Stimulated activated CD4-positive, alpha-beta T cell treated with anti-CD3 and anti-CD28 coated beads, Interleukin-4, amount 100 ng/mL, for 24 hours (primary cell): ENCODE results near the gene CKB.

ENCODE experiments used
- DNase-seq: peaks from one replicate; pipeline ENCODE4 v3.0.0-alpha.2; 2020

CKB gene

DNA sequence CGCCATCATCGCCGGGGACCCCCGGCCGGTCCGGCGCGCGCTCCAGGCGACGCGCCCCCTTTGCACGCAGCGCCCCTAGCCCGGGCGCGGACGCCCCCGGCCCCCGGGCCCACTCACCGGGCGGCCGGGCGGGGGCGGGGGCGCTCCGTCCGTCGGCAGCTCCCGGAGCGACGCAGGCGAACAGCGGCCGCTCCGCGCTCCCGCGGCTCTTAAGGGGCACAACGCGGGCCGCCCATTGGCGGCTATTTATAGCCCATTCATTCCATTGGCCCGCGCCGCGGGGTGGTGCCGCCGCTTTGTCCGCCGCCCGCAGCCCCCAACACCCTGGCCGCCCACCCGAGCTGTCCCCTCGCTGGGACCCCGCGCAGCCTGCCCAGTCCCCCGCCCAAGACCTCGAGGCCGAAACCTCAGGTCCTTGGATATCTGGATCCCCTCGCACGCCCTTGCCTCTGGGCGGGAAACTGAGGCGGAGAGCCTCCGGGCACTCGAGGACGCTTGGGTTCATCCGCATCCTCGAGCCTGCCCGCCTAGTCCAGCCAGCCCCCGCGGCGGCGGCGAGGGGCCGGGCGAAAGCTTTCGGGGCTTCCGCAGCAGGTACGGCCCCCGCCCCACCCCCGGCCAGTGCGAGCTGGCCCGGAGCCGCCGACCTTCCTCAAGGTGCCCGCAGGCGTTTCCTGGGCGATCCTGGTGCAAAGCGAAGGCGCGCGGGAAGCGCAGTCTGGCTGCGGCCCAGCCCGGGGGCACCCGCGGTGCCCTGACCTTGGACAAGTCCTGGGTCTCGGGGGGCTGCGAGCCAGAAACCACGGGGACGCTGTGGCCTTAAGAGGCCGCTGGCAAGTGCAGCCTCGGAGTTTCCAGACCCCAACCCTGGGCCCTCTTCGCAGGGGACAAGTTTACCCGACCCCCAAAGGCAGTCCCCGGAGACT lies at the start of gene CKB:
Gene CKB (minus strand): TSS at position 182 of the 926 bp plus-strand sequence. CDS start 337 bp downstream, outside the sequence.
- no peak for DNase-seq

DNA sequence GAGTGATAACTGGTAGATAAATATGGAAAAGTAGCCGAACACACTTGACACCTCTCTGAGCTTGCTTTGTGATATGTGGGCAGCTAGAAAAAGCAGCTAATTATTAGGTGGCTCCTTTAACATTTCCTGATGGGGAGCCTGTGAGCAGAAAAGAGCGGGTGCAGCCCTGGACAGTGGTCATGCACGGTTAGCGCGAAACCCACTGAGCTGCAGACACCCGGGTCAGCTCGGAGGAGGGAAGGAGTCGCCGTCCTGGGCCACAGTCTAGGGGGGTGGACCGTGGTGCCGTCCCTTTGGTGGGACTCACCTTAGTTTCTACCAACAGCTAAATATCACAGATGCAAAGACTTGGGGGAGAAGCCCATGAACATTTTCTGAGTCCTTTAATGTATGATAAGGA lies 46.8 kb upstream of the CKB start:
- DNase-seq = no peak

DNA sequence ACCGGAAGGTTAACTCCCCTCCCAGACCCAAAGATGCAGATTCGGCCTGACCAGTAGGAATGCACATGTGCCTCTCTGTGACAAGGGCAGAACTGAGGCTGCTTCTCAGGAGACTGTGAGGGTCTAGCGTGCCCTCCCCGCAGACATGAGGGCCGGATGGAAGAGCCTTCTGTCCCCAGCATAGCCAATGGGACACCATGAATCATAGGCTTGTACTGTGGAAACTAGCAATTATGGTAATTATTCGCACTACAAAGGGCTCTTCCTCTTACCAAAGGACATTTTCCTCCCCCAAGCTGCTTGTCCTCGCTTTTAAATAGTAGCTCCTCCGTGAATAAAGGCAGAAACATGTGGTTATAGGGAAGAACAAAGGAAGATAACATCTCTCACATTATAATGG lies 46.3 kb upstream of the CKB start:
- no peak for DNase-seq

DNA sequence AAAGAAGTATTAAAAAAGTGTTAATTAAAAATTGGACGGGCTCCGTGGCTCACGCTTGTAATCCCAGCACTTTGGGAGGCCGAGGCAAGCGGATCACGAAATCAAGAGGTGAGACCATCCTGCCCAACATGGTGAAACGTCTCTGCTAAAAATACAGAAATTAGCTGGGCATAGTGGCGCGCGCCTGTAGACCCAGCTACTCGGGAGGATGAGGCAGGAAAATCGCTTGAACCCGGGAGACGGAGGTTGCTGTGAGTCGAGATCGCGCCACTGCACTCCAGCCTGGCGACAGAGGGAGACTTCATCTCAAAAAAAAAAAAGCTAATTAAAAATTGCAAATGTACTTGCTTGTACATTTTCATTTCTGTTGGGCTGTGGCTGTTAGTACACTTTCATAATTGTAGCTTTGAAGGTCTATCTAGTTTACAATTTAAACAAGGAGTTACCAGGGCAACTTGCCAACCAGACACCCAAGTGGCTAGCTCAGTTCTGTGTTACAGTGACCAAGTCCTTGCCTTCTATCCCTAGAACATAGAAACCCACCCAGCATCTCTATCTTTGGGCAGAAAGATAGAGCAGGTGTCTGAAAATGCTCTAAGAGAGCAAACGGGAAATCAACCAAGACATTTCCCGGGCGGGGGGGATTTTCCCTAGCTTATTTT lies 41.3 kb upstream of the CKB start:
- no peak for DNase-seq

DNA sequence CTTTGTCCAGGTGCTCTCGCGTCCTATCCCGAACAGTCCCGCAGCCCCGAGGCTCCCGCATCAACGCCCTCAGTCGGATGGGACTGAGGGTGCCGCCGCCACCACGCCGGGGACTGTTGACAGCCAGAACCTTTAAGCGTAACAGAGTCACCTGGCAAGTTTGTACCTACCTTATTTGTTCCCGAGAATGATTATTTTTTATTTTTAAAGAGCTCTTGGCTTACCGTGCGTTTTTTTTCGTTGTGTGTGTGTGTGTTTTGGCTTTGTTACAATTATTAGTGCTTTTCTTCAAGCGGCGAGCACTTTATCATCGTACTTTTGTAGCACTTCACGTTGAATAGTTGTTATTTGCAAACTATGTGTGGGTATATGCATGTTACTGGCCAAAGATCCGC lies 40.6 kb upstream of the CKB start:
- DNase-seq = no peak

DNA sequence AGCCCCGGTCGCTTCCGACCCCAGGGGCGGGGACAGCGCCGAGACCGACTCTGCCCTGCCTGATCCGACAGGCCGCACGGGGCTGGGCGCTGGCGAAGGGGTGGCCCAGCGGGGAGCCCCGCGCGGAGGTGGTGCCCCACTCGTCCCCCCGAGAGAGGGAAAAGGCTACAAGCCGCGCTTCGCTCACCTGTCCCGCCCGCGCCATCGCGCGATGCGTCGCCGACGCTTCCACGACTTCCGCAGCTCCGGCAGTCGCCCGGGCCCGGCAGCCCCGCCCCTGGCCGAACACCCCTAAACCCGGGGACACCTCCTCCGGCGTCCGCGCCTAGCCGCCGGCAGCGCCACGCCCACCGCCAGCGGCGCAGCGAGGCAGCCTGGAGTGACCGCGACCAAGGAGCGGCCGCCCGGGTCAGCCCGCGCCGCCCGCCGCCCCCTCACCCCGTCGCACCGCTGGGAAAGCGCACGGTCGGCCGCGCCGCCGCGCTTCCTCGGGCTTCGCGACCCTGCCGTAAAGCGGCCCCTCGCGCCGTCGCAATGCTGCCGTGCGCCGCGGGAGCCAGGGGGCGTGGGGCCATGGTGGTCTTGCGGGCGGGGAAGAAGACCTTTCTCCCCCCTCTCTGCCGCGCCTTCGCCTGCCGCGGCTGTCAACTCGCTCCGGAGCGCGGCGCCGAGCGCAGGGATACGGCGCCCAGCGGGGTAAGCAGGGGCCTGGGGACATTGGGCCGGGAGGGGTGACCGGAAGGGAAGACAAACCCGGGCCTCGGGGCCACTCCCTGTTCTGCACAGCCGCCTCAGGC lies 40.0 kb upstream of the CKB start, which contains the start of the genes BAG5 and COA8:
Gene BAG5 (minus strand): TSS at position 229 of the 797 bp plus-strand sequence. CDS start 1,493 bp downstream, outside the sequence.
Gene COA8 (plus strand): TSS at position 532 of the 797 bp plus-strand sequence. CDS start 42 bp downstream, at position 574.
- peak; percentile 86 for DNase-seq

DNA sequence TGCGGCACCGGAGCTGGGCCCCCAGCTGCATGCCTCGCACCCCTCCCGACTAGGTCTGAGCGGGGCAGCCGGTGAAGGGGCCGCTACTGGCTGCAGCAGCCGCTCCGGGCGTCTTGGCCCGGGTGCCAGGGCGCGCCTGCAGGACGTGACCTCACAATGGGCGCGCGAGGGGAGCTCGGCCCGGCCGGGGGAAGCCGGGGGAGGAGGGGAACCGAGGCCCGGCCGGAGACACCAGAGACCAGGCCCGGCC lies 39.5 kb upstream of the CKB start:
- DNase-seq = no peak

DNA sequence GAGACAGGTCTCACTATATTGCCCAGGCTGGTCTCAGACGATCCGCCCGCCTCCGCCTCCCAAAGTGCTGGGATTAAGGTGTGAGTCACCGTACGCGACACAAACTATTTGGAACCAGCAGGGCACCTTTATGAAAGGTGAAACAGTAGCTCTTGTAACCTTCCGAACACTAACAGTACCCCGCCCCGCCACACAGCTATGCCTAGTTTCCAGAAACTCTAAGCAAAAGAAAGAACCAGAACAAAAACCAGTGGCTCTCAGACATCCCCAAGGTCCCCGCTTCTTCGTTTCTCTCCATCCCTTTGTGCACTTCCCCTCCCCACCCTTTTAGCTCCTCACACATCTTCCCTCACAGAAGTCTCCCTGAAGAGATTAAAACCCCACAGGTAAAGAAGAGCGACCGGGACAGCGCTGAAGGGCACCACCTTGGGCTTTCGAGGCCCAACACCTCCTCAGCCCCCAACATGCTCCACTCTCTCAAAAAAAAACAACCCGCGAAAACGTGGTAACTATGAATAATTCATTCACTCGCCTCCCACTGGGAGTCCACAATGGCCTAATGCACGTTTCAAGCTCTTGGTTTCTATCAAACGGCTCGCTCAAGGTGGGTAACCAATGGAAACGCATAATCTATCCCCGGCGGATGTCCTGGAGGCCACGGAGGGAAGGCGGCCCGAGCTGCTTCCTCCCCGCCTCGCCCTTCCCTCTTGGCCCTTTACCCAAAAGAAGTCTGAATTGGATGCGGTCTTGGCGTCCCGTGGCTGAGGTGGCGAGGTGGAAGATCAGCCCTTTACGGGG lies 39.0 kb upstream of the CKB start:
- peak; percentile 54 for DNase-seq

DNA sequence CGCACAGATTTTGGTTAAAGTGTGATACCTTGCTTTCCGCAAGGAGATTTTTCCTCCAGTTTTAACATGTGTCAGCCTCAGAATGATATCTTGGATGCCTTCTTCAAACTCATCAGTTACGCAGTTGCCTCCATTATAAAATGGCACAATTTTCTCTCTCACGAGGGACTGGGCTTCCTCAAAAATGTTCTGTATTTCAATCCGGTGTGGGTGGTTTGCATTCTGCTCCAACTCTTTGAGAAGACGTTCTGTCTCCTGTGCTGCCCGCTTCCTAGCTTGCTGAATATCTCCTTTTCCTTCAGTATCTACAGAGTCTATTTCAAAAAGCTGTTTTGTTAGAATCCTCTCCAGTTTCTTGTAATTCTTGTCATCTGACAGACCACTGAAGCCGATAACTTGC lies 38.1 kb upstream of the CKB start:
- DNase-seq = no peak

DNA sequence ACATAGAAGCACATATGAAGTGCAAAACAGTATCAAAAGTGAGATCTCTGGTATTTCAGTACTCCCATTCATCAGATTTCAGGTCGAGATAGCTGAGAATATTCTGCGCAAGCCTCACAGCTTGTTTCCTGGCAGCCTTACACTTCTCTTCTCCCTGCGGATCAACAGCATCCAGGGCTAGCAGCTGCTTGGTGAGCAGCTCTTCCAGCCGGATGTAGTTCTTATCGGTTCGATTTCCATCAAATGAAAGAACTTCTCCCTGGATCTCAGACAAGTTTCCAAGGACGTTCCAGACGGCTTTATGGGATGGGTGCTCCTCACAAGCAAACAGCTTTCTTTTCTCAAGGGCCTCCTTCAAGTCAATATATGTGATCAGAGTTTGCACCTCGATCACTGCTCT lies 37.1 kb upstream of the CKB start:
- DNase-seq = no peak

DNA sequence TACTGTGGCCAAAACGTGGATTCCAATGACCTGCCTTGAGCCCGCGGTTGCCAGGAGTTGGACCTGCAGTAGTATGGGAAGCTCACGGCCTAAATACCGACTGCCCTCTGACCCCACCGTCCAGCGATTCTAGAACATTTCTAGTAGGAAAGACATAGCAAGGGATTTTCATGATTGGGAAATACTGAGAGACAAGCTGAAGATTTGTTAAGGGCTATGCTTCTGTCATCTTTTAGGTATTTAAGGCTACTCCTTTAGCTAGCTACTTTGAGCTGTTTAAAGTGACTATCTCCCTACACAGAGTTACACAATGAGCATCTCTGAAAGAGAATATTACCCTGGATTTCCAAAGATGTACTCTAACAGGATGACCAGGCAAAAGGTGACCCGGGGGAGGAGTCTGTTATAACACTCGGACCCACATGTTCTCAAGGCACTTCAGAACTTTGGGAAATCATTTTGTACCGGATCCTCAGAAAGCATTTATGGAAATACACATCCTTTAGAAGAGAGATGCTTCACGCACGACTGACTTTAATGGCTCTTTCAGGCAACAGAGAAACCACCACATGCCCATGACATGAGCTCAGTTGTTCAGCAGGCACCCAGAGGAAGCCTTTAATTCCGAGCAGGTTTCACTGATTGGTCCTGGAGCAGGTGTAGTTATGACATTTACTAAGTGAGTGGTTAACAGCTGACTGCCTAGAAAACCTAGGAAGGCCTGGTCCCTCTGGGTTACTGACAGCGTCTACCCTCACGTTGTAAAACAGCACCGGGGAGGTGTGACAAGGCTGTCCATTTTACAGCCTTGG lies 35.6 kb upstream of the CKB start:
- no peak for DNase-seq

DNA sequence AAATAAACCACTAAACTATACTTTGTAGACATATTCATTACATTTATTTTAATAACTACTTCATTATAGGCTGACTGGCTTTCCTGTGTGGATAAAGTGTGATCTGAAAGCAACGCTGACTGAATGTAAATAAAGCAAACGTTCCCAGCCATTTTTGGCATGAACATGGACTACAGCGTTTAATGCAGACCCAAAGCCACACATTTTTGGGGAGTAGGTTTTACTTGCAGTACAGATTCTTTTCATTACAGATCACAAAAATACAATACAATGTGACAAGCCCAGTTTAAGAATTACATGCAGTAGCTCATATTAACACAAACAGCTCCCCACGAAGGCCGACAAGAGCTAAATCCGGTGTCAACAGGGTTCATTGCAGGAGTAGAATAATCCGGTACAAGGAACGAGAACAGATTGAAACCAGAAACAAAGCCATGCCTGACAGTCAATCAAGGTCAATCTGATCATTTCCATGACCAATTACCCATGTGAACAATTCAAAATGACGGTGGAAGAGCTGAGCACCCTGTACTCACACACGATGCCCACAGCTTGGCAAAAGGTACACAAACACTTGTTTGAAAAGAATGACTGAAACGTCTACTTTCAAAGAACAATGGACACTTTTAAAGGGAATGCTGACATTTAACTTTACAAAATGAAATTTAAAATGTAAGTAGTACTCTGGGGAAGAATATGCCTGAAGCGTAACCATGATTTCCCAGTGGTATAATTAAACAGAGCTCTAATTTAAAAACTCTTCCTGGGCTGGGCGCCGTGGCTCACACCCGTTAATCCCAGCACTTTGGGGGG lies 34.5 kb upstream of the CKB start:
- DNase-seq = no peak

DNA sequence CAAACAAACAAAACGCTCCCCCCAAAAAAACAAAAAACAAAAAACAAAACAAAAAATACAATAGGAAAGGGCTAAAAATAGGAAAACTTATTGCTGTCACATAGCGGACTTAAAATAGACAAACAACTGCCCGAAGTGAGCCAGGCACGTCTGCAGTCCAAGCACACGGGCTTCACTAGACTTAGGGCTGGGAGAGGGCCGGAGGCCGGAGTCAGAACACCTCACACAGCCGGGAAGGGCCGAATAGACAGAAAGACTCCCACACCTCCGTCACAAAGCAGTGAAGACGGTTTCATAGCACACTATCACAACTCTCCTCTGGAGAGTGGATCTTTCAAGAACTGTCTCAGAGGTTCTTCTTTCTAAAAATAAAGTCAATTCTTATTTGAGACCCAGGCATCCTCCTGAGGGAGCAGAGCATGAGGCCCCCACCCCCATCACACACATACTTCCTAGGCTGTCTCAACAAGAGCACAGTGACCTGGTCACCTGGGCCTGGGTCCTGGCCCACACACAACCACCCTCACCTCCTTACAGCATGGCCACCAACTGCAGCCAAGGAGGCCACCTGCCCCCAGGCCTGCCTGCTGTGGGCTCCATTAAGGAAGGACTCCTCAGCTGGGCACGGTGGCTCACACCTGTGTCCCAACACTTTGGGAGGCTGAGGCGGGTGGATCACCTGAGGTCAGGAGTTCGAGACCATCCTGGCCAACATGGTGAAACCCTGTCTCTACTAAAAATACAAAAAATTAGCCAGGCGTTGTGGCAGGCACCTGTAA lies 33.1 kb upstream of the CKB start:
- no peak for DNase-seq

DNA sequence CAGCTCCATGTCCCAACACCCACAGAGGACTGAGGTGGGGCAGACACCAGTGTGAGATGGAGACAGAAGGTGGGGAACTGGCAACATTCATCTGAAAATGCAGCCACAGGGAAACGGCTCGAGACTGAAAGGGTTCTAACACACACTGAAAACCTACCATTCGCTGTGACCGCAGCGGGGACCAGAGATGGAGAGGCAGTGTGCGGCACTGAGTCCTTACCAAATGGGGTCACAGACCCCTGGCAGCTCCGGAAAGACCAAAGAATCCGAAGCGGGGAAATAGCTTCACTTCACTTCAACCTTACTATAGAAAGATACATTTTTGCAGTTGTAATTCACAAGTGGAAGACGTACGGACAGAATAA lies 30.2 kb upstream of the CKB start:
- DNase-seq = no peak

DNA sequence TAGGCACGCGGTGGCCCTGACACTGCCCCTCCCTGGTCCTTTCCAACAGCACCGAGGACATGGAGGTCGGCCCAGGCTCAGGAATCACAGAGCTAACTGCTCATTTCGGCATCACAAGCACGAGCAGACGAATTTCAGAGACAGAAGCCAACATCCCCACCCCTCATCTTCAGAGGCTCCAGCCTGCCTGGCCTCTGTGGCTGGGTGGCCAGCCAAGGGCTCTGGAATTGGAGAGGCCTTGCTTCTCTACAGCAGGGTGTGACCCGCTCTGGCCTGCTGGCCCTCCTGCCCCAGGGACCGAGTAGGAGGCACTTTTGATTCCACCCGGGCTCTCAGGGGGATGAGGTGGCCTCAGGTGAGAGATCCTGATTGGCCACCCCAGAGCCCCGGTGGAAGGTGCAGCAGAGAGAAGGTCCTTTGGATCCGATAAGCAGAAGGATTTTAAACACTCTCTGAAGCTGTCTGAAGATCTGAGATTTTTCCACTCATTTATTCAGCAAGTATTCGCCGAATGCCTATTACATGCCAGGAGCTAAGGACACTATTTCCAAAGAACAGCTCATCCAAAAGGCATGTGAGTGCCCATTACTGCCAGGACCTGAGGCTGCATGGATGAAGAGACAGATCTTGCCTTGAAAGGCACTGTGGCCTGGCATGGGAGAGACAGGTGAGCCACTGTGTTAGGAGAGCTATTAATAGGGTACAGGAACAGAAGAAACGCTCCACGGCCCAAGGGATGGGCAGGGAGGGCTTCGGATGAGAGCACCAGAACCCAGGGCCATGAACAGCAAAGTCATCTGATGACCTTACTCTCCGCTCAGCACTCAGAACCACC lies 29.6 kb upstream of the CKB start:
- no peak for DNase-seq

DNA sequence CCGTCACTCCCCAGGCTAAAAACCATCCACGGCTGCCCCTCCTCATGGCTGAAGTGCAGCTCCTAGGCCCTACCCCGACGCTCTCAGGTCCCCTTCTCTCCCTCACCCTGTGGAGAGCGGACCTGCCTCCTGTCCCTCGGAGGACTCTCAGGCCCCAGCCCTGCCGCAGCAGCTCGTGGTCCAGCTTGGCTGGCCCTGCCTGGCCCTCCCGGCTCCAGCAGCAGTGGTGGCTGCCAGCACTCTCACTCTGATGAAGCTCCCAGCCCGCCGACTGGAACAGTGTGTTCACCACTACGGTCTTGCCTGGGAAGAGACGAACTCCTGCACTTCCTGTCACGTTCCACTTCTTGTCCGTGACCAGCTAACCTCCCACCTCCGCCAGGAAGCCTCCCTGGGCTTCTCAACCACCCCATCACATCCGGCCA lies 28.7 kb upstream of the CKB start:
- no peak for DNase-seq

DNA sequence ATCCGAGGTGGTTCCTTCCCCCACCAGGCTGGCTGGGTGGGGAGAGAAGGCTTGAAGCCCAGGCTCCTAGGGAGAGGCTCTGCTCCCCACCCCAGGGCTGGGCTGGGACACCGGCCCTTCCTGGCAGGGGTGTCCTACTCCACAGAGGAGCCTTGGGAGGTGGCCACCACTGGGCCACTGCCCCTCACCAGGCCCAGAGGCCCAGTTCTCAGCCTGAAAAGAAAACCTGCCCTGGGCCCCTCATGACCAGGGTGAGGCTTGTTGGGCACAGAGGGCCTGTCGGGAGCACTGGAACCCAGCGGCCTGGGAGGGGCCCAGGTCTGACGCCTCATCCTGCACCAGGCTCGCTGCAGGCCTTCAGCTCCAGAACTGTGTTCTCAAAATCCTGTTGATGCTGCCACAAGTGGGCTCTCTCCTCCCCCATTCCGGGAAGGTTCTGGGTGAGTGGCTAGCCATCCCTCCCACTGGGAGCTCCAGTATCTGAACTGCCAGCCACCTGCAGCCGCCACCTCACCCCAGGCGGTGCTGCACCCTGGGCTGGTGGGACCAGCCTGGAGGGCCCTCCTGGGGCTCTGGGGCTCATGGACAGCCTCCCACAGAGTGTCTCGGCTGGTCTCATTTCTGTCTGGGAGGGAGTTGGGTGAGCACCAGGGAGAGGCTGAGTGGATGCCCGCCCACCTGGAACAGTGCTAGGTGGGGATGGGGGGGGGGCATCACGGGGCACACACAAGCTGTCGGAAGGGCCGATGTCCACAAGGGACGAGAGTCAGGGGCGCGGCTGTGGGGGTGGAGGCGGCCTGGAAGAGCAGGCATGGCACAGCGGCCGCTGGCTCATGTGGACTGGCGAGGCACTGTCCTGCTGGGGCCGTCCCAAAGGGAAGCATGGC lies 28.1 kb upstream of the CKB start:
- DNase-seq = no peak
